Measurements from ENCODE around the gene CORO6.

CORO6 gene

DNA sequence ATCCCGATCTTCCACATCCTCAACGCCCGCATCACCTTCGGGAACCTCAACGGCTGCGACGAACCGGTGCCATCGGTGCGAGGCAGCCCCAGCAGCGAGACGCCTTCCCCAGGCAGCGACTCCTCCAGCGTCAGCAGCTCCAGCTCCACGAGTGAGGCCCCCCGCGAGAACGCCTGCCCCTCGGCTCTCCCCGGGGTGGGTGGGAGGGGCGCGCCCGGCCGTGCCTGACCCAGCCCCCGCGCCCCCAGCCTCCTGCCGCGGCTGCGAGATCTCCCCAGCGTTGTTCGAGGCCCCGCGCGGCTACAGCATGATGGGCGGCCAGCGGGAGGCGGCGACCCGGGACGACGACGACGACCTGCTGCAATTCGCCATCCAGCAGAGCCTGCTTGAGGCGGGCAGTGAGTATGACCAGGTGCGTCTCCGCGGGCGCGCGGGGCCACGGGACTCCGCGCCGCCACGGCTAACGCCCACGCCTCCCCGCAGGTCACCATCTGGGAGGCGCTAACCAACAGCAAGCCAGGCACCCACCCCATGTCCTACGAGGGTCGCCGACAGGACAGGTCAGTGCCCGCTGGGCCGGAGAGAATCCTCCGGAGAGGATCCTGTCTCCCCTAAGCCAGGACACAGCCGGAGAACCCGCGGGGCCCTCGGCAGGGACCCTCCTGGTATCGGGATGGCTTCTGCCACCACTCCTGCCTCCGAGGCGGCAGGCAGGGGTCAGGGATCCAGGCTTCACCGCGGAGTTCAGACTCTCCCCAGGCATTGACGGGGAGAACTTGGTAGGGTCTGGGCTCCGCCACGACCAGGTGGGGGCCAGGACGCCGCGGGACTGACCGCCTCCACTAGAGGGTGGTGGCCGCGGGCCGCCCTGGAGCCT lies 10.1 kb downstream of the CORO6 start:
- no peak for DNase-seq

- no peak for DNase-seq
These were observed 10.7 kb downstream of the CORO6 start for GRCh38 chr17:29612094-29612403.

DNA sequence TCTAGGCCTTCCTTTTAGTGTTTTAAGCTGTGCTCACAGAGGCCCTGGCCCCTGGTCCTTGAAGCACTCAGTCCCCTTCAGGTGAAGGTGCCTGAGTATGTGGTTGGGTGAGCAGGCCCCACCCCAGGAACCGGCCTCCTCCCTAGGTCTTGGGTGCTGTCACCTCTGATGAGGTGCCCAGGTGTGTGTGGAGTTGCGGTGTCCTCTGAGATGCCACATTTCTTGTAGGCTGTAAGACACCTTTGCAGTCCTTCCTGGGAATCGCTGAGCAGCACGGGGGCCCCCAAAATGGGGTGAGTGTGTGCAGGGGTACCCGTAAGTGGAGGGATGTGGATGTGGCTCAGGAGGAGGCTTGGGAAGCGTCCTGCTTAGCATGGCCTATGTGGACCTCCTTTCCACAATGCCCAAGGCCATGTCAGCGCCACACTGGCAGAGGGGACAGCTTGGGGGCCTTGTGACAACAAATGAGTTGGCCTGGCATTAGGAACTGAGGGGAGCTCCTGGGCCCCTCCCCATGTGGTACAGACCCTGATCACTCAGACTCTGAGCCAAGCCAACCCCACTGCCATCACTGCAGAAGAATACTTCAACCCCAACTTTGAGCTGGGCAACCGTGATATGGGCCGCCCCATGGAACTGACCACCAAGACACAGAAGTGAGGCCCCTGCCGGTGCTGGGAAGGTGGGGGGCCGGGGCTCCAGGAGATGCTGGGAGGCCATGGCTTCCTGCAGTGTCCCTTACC lies 11.2 kb downstream of the CORO6 start:
- DNase-seq = no peak

DNA sequence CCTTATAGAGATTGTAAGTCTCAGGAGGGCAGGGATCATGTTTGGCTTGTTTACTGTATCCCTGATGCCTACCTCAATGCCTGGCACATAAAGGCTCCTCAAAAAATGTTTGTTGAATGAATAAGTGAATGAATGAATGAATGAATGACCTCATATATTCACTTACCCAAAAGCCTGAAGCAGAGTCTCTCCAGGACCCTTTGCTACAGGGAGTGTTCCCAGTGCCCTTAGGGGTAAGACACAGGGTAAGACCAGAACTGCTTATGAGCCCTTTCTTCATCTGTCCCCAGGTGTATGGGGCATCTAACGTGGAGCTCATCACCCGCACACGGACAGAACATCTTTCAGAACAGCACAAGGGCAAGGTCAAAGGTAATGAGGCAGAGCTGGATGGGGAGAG lies 12.3 kb downstream of the CORO6 start:
- no peak for DNase-seq

DNA sequence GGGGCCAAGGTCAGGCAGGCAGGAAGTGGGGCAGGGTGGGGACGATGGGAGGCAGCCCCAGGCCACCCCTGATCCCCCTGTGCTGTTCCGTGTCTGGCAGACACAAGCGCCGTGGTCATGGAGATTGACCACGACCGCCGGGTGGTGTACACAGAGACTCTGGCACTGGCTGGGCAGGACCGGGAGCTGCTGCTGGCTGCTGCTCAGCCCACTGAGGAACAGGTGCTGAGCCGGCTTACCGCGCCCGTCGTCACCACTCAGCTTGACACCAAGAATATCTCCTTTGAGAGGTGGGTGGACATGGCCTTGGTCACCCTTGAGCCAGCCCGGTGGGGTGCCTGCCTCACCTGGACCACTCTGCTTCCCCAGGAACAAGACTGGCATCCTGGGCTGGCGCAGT lies 13.7 kb downstream of the CORO6 start:
- DNase-seq = no peak

DNA sequence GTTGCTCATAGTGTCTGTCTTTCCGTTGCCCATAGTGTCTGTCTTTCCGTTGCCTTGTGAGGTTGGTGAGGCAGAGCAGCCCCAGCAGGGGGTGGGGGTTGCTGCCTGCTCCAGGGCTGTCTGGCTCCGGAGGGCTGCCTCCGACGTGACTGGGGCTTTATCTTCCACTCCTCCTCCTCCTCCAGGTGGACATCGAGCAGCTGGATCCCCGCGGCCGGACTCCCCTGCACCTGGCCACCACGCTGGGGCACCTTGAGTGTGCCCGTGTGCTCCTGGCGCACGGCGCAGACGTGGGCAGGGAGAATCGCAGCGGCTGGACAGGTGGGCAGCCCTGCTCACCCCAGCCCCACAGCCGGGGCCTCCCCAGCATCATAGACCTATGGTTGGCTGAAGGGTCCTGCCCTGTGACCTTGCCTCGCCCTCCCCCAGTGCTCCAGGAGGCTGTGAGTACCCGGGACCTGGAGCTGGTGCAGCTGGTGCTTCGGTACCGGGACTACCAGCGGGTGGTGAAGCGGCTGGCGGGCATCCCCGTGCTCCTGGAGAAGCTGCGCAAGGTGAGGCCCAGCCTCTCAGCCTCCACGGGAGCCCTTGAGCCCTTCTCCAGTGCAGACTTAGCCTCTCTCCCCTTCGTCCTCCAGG lies 15.0 kb downstream of the CORO6 start:
- DNase-seq = no peak

DNA sequence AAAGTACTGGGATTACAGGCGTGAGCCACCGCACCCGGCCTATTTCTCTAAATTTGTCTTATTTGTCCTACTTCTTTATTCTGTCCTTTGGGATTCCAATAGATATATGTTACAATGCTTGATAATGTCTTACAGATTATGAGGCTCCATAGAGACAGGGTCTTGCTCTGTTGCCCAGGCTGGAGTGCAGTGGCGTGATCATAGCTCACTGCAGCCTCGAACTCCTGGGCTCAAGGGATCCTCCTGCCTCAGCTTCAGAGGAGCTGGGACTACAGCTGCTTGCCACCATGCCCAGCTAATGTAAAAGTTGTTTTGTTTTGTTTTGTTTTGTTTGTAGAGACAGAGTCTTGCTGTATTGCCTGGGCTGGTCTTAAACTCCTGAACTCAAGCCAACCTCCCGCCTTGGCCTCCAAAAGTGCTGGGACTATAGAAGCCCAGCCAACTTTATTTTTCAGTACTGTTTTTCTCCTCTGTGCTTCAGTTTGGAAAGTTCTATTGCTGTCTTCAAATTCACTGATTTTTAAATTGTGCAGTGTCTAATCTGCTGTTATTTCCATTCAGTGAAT lies 19.5 kb downstream of the CORO6 start:
- no peak for DNase-seq

- DNase-seq = no peak
These were observed 25.1 kb downstream of the CORO6 start for GRCh38 chr17:29597361-29598172.

DNA sequence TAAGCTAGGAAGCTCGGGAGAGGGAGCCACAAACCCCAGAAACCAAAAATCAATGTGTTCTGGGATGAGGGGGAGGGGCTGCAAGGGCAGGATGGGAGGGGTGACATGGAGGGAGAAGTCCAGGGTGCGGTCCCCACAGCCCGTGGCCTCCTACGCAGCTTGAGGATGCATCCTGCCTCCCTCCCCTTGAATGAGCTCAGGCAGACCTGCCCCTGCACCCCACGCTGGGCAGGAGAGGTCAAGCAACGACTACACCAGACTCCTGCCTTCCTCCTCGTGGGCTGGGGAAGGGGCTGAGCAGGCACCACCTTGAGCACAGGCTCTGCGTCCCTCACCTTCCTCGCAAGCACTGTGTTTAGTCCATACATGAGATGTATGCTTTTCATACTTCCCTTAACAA lies 25.9 kb downstream of the CORO6 start:
- no peak for DNase-seq

DNA sequence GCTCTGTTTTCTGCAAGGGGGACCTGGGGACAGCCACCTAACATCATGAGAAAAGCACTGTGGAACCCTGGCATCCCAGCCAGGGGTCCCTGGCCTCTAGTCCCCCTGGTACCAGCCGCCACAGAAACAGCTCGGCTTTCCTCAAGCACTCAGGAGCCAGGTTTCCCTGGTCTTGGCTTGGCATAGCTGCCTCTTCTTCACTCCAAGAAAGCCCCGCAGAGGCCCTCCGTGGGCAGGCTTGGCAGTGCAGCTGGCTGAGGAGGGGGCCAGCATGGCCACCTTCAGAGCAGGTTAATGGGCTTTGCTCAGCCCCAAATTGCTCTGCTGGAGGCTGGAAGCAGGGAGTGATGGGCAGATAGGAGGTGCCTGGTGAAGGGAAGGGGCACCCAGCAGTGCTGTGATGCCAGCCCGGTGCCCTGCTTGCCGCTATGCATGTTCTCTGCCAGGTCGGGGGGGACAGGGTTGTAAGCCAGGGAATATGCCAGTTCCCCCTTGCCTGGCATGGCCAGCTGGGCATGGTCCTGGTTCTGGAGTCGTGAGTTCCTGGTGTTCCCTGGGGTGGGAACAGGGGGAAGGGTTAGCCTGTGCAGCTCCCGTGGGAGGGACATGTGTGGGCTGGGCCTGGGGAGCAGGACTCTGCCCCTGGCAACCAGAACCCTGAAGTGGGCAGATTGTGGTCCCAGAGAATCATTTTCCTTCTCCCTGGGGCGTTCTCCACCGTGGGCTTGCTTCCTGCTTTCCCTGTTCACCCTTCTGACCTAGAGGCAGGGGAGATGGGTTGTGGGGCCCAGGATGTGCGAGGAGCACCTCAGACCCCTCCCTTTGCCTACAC lies 26.6 kb downstream of the CORO6 start:
- no peak for DNase-seq

GRCh38 chr17:29595107-29595942 lies 27.4 kb downstream of the CORO6 start:
- DNase-seq = no peak

DNA sequence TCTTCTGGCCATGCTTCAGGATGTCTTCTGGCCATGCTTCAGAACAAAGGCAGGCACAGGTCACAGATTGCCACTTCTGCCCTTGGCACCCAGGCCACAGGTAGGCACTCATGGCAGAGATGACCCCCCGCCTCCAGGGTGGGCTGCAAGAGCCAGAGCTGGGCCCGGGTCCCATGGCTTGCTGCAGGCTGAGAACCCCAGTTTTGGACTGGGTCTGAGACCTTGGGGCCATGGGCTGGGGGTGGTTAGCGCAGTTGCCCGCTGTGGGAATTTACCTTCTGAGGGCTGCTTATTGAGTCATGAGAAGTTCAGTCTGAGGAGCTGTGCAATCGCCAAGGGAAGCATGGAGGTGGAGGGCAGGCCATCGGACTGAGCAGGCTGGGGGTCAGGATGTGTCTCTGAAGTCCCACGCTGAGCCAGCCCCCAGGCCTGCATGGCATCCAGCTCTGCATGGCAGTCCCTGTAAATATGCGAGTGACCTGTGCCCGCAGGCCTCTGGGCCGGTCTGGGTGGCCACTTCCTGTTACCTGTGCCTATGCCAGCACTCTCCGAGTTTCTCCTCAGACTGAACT lies 28.1 kb downstream of the CORO6 start:
- no peak for DNase-seq

- no peak for DNase-seq
These were observed 28.9 kb downstream of the CORO6 start for GRCh38 chr17:29593591-29594518.

- DNase-seq = peak; percentile 39
These were observed 29.7 kb downstream of the CORO6 start, which contains the start of gene ANKRD13B for GRCh38 chr17:29592850-29593551. ANKRD13B (plus strand) TSS chr17:29593132; CDS start chr17:29593622, 490 bp downstream.

DNA sequence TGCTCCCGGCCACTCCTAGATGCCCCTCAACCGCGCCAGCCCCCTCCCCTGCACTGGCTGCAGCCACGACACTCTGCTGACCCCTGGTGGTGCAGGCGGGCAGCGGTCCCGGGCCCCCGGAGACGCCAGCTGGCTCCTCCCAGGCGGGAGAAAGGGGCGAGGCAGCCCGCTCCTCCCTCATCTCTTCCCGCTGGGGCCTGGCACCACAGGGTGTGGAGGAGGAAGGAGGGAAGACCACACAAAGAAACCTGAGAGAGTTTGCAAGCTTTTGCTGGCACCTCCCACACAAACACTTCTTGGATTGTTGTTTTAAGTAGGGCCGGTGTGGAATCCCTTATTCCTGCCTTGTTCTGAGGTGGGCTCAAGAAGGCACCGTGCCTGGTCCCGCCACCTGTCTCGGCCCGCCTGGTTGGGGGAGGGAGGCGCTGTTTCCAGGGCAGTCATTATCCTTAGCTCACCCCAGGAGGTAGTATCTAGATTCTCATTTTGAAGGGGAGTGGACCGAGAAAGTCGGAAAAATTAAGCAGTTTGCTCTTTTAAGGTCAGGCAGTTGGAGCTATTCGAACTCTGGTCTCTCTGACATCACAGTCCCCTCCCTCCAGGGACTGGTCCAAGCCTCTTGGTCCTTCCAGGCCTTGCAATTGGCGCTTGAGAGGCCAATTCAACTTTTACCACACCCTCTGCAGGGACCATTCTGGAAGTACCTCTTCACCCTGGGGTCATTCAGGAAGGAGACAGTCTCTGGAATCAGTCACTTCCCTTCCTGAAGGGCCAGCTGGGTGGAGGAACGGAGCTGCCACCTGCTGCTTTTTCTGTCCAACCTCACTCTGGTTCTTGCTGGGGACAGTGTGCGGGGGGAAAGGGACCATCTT lies 30.7 kb downstream of the CORO6 start:
- peak; percentile 81 for DNase-seq

DNA sequence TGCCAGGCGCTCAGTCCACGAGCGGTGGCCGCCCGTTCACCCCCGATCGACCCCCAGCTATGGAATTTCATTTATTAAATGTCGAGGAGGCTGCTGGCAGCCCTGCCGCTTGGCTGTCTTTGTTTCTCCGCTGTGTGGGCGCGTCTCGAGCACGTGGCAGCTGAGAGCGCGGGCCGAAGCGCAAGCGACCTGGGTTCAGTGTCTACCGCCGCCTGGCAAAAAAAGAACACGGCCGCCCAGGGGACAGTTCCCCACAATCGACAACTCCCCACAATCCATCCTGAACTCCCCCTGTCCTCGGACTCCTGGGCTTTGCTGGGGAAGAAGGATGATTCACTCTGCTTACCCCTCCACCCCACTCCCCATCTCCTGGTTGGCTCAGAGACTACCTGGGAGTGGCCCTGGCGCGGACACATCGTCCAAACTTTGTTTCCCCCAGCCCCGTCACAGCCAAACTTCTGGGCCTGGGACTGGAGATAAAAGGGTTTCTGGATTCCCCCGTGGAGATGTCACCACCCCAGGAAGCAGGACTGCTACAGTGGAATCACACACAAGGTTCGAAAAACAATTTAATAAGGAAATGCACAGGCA lies 31.5 kb downstream of the CORO6 start:
- DNase-seq = no peak
